HEK293 (cell line): ENCODE data around the gene B3GAT1.

Experiments
- CTCF ChIA-PET: fragments of 350-600 bp; formaldehyde crosslinking; extraction: SDS; loops from one replicate; lab custom pipeline; 2021; ENCODE audit warnings: antibody characterized with exemption; lab: Yijun Ruan, JAX
- POLR2A ChIA-PET: fragments of 300-600 bp; formaldehyde crosslinking; extraction: SDS; loops from one replicate; lab custom pipeline; 2020; ENCODE audit warnings: antibody characterized with exemption, inconsistent platforms; lab: Yijun Ruan, JAX
- H3K27ac ChIP-seq: fragments of 200-500 bp; sonication (Bioruptor generic); 2 replicates; pipeline ENCODE4 v1.5.1; 2014; ENCODE audit warnings: low read depth, low read length, control low read depth, inconsistent platforms; ENCODE audit errors: extremely low read depth
- H3K36me3 ChIP-seq, 2 experiments: fragments of 200-500 bp in 1 of 2; sonication (Bioruptor generic) in 1 of 2; 1 replicate in 1 of 2; 2 replicates in 1 of 2; pipeline ENCODE4 v1.5.1; 2014 to 2017; ENCODE audit warnings: inconsistent platforms in 2 of 2, low read length in 2 of 2; ENCODE audit not compliant: control insufficient read depth in 2 of 2, insufficient read depth in 1 of 2
- H3K4me1 ChIP-seq: fragments of 200-500 bp; sonication (Bioruptor generic); 2 replicates; pipeline ENCODE4 v1.5.1; 2014; ENCODE audit warnings: mild to moderate bottlenecking, low read length, inconsistent platforms; ENCODE audit not compliant: control insufficient read depth, insufficient read depth
- H3K4me3 ChIP-seq: 2 replicates; pipeline ENCODE4 v1.5.1; 2011; ENCODE audit warnings: low read depth, mild to moderate bottlenecking, control low read depth, low read length, moderate library complexity
- H3K9me3 ChIP-seq: fragments of 200-500 bp; sonication (Bioruptor generic); 2 replicates; pipeline ENCODE4 v1.5.1; 2014; ENCODE audit warnings: low read depth, low read length, inconsistent platforms; ENCODE audit not compliant: control insufficient read depth, insufficient read depth
- GLI2 ChIP-seq: fragments of 450-650 bp; formaldehyde crosslinking; IDR thresholded peaks from 2 replicates; pipeline ENCODE4; 2017; ENCODE audit warnings: missing biosample characterization, missing genetic modification characterization, low read depth, borderline replicate concordance
- GLIS1 ChIP-seq: fragments of 450-650 bp; formaldehyde crosslinking; IDR thresholded peaks from 2 replicates; pipeline ENCODE4 v1.5.1; 2016; ENCODE audit warnings: missing biosample characterization, missing genetic modification characterization
- MZF1 ChIP-seq: fragments of 450-650 bp; formaldehyde crosslinking; IDR thresholded peaks from 2 replicates; pipeline ENCODE4 v1.5.1; 2017; ENCODE audit warnings: missing biosample characterization, missing genetic modification characterization, borderline replicate concordance
- SCRT2 ChIP-seq: fragments of 450-650 bp; formaldehyde crosslinking; IDR thresholded peaks from 2 replicates; pipeline ENCODE4 v1.5.1; 2016; ENCODE audit warnings: missing biosample characterization, missing genetic modification characterization
- ZBTB1 ChIP-seq: fragments of 450-650 bp; formaldehyde crosslinking; IDR thresholded peaks from 2 replicates; pipeline ENCODE4 v1.5.1; 2016; ENCODE audit warnings: missing biosample characterization, missing genetic modification characterization
- ZBTB17 ChIP-seq: fragments of 450-650 bp; formaldehyde crosslinking; IDR thresholded peaks from 2 replicates; pipeline ENCODE4 v1.5.1; 2016; ENCODE audit warnings: missing biosample characterization, missing genetic modification characterization
- ZBTB20 ChIP-seq: fragments of 450-650 bp; formaldehyde crosslinking; IDR thresholded peaks from 2 replicates; pipeline ENCODE4 v1.5.1; 2016; ENCODE audit warnings: missing biosample characterization, missing genetic modification characterization
- ZBTB8A ChIP-seq: fragments of 450-650 bp; formaldehyde crosslinking; IDR thresholded peaks from 2 replicates; pipeline ENCODE4 v1.5.1; 2016; ENCODE audit warnings: missing biosample characterization, missing genetic modification characterization
- ZNF132 ChIP-seq: fragments of 450-650 bp; formaldehyde crosslinking; IDR thresholded peaks from 2 replicates; pipeline ENCODE4 v1.5.1; 2017; ENCODE audit warnings: missing biosample characterization, missing genetic modification characterization, borderline replicate concordance
- ZNF560 ChIP-seq: fragments of 450-650 bp; formaldehyde crosslinking; IDR thresholded peaks from 2 replicates; pipeline ENCODE4 v1.5.1; 2017; ENCODE audit warnings: missing biosample characterization, missing genetic modification characterization, borderline replicate concordance
- ZNF596 ChIP-seq: fragments of 450-650 bp; IDR thresholded peaks from 2 replicates; pipeline ENCODE4 v1.5.0; 2018; ENCODE audit warnings: missing biosample characterization, mild to moderate bottlenecking, missing genetic modification characterization, moderate library complexity
- ZNF629 ChIP-seq: fragments of 450-650 bp; formaldehyde crosslinking; IDR thresholded peaks from 2 replicates; pipeline ENCODE4 v1.5.1; 2017; ENCODE audit warnings: missing biosample characterization, missing genetic modification characterization
- ZNF664 ChIP-seq: fragments of 450-650 bp; formaldehyde crosslinking; IDR thresholded peaks from 2 replicates; pipeline ENCODE4 v1.5.1; 2016; ENCODE audit warnings: missing biosample characterization, missing genetic modification characterization
- TF ChIP-seq, protein P1 (sequence below): fragments of 450-650 bp; formaldehyde crosslinking; IDR thresholded peaks from 2 replicates; pipeline ENCODE4 v1.5.1; 2016; ENCODE audit warnings: missing biosample characterization, missing genetic modification characterization
- TF ChIP-seq, protein P2 (sequence below): fragments of 450-650 bp; formaldehyde crosslinking; IDR thresholded peaks from 2 replicates; pipeline ENCODE4 v1.5.1; 2016; ENCODE audit warnings: missing biosample characterization, missing genetic modification characterization
- TF ChIP-seq, protein P3 (sequence below): fragments of 450-650 bp; formaldehyde crosslinking; IDR thresholded peaks from 2 replicates; pipeline ENCODE4 v1.5.1; 2016; ENCODE audit warnings: missing biosample characterization, missing genetic modification characterization
- TF ChIP-seq, protein P4 (sequence below): fragments of 450-650 bp; formaldehyde crosslinking; IDR thresholded peaks from 2 replicates; pipeline ENCODE4 v1.5.1; 2016; ENCODE audit warnings: missing biosample characterization, missing genetic modification characterization
- TF ChIP-seq, protein P5 (sequence below): fragments of 450-650 bp; formaldehyde crosslinking; IDR thresholded peaks from 2 replicates; pipeline ENCODE4 v1.5.1; 2017; ENCODE audit warnings: missing biosample characterization, missing genetic modification characterization

B3GAT1 gene

DNA sequence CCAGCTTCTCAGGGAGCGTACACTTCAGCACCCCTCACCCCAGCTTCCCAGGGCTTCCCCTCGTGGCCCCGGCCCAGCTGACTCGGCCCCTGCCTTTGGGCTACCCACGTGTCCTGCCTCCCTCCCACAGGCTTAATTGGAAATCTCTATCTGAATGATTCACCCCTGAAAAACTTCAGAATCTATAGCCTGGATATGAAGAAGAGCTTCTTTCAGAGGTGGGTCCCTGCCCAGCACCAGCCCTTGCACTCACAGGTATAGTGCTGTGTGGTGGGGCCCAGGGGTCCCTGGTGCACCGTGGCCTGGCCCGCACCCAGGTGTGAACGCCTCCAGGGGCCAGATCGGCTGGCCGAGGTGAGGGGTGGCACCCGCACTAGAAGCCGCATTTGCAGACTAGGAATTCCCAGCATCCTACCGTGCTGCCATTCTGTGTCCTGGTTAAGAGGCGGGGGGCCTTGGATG, 38.4 kb downstream of the B3GAT1 start (continued):
- TF ChIP-seq, protein P1, sequence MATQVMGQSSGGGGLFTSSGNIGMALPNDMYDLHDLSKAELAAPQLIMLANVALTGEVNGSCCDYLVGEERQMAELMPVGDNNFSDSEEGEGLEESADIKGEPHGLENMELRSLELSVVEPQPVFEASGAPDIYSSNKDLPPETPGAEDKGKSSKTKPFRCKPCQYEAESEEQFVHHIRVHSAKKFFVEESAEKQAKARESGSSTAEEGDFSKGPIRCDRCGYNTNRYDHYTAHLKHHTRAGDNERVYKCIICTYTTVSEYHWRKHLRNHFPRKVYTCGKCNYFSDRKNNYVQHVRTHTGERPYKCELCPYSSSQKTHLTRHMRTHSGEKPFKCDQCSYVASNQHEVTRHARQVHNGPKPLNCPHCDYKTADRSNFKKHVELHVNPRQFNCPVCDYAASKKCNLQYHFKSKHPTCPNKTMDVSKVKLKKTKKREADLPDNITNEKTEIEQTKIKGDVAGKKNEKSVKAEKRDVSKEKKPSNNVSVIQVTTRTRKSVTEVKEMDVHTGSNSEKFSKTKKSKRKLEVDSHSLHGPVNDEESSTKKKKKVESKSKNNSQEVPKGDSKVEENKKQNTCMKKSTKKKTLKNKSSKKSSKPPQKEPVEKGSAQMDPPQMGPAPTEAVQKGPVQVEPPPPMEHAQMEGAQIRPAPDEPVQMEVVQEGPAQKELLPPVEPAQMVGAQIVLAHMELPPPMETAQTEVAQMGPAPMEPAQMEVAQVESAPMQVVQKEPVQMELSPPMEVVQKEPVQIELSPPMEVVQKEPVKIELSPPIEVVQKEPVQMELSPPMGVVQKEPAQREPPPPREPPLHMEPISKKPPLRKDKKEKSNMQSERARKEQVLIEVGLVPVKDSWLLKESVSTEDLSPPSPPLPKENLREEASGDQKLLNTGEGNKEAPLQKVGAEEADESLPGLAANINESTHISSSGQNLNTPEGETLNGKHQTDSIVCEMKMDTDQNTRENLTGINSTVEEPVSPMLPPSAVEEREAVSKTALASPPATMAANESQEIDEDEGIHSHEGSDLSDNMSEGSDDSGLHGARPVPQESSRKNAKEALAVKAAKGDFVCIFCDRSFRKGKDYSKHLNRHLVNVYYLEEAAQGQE = no peak
- TF ChIP-seq, protein P2, sequence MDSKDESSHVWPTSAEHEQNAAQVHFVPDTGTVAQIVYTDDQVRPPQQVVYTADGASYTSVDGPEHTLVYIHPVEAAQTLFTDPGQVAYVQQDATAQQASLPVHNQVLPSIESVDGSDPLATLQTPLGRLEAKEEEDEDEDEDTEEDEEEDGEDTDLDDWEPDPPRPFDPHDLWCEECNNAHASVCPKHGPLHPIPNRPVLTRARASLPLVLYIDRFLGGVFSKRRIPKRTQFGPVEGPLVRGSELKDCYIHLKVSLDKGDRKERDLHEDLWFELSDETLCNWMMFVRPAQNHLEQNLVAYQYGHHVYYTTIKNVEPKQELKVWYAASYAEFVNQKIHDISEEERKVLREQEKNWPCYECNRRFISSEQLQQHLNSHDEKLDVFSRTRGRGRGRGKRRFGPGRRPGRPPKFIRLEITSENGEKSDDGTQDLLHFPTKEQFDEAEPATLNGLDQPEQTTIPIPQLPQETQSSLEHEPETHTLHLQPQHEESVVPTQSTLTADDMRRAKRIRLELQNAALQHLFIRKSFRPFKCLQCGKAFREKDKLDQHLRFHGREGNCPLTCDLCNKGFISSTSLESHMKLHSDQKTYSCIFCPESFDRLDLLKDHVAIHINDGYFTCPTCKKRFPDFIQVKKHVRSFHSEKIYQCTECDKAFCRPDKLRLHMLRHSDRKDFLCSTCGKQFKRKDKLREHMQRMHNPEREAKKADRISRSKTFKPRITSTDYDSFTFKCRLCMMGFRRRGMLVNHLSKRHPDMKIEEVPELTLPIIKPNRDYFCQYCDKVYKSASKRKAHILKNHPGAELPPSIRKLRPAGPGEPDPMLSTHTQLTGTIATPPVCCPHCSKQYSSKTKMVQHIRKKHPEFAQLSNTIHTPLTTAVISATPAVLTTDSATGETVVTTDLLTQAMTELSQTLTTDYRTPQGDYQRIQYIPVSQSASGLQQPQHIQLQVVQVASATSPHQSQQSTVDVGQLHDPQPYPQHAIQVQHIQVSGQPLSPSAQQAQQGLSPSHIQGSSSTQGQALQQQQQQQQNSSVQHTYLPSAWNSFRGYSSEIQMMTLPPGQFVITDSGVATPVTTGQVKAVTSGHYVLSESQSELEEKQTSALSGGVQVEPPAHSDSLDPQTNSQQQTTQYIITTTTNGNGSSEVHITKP (tag by site-specific recombination) = no peak
- TF ChIP-seq ZBTB8A (no peak), ZNF629 (tag by site-specific recombination) (no peak)

DNA sequence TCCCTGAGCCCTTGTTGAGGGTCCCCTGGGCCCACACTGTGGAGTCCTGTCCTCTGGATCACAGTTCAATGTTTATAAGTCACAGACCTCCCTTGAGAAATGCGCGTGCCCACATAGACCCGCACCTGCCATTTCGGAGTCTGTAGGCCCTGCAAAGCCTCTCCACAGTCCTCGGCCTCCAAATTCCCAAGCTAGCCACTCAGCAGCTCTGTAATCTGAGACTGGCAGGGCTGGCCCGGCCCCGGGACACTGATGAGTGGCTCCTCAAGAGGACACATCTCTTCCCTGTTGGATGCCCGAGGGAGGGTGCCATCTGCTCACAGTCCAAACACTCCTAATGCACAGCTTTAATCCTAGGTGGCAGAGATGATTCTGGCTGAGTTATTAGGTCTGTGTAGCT, 39.1 kb downstream of the B3GAT1 start:
- TF ChIP-seq ZNF132 (tag by site-specific recombination) (no peak), ZNF664 (no peak)
- CTCF ChIA-PET = no interaction called here
- Histone ChIP-seq H3K9me3 (no peaks in the 10 kb centered on the region), H3K36me3 (peaks cover 0 to 38% of the 10 kb centered on the region in 2 experiments; a peak in 1 of 3 replicates), H3K4me1 (no peaks in the 10 kb centered on the region), H3K27ac (no peak overlapping the region), H3K4me3 (no peak overlapping the region)
- POLR2A ChIA-PET = no interaction called here

DNA sequence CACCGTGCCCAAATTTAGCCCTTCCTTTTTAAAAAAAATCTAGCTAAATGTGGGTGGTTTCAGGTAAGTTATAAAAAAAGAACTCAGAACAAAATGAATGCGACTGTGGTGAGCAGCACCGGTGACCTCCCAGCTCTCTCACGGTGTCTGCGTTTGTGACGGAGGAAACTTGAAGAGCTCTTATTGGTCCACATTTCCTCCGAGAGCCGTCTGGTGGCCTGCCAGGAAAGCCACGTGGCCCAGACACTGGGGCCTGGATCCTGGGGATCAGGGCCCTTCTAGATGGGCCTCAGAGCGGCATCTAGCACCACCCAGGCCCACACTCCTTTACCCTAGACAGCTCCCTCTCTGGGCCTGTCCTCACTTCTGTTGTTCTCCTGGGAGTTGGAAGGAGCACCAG, 39.5 kb downstream of the B3GAT1 start:
- no peak for TF ChIP-seq SCRT2 (tag by site-specific recombination)
- no peak for TF ChIP-seq MZF1 (tag by site-specific recombination)
- no peak for TF ChIP-seq ZNF560 (tag by site-specific recombination)
- TF ChIP-seq, protein P3, sequence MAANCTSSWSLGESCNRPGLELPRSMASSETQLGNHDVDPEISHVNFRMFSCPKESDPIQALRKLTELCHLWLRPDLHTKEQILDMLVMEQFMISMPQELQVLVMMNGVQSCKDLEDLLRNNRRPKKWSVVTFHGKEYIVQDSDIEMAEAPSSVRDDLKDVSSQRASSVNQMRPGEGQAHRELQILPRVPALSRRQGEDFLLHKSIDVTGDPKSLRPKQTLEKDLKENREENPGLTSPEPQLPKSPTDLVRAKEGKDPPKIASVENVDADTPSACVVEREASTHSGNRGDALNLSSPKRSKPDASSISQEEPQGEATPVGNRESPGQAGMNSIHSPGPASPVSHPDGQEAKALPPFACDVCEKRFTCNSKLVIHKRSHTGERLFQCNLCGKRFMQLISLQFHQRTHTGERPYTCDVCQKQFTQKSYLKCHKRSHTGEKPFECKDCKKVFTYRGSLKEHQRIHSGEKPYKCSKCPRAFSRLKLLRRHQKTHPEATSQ = no peak
- TF ChIP-seq ZBTB20 (tag by site-specific recombination) = no peak
- no peak for TF ChIP-seq ZNF596 (tag by site-specific recombination)
- no peak for TF ChIP-seq ZBTB1 (tag by site-specific recombination)
- no peak for TF ChIP-seq ZBTB17 (tag by site-specific recombination)
- TF ChIP-seq, protein P4, sequence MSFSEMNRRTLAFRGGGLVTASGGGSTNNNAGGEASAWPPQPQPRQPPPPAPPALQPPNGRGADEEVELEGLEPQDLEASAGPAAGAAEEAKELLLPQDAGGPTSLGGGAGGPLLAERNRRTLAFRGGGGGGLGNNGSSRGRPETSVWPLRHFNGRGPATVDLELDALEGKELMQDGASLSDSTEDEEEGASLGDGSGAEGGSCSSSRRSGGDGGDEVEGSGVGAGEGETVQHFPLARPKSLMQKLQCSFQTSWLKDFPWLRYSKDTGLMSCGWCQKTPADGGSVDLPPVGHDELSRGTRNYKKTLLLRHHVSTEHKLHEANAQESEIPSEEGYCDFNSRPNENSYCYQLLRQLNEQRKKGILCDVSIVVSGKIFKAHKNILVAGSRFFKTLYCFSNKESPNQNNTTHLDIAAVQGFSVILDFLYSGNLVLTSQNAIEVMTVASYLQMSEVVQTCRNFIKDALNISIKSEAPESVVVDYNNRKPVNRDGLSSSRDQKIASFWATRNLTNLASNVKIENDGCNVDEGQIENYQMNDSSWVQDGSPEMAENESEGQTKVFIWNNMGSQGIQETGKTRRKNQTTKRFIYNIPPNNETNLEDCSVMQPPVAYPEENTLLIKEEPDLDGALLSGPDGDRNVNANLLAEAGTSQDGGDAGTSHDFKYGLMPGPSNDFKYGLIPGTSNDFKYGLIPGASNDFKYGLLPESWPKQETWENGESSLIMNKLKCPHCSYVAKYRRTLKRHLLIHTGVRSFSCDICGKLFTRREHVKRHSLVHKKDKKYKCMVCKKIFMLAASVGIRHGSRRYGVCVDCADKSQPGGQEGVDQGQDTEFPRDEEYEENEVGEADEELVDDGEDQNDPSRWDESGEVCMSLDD = no peak
- no peak for TF ChIP-seq GLIS1 (tag by site-specific recombination)
- no peak for TF ChIP-seq ZNF132 (tag by site-specific recombination)
- no peak for TF ChIP-seq GLI2 (tag by site-specific recombination)
- TF ChIP-seq, protein P5, sequence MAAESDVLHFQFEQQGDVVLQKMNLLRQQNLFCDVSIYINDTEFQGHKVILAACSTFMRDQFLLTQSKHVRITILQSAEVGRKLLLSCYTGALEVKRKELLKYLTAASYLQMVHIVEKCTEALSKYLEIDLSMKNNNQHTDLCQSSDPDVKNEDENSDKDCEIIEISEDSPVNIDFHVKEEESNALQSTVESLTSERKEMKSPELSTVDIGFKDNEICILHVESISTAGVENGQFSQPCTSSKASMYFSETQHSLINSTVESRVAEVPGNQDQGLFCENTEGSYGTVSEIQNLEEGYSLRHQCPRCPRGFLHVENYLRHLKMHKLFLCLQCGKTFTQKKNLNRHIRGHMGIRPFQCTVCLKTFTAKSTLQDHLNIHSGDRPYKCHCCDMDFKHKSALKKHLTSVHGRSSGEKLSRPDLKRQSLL = no peak
- CTCF ChIA-PET = interaction anchor here (0.6 kb wide), 1 partner anchor 50 kb away, joined by 3 read pairs; no protein-coding TSS in a partner anchor
- H3K9me3 ChIP-seq = no peaks in the 10 kb centered on the region
- no peak overlapping the region for H3K27ac ChIP-seq
- H3K4me1 ChIP-seq = no peaks in the 10 kb centered on the region
- no peak overlapping the region for H3K4me3 ChIP-seq
- POLR2A ChIA-PET = no interaction called here
- H3K36me3 ChIP-seq = peaks cover 0 to 38% of the 10 kb centered on the region in 2 experiments; a peak in 1 of 3 replicates
